Measurements from ENCODE around the gene JAG1.

- TF ChIP-seq EZH2 (IDR thresholded peaks at IDR 0.05; ENCODE audit: borderline replicate concordance, low read depth, low read length, severe bottlenecking) (no peak), CTCF (IDR thresholded peaks at IDR 0.05; ENCODE audit: extremely low read depth in 1 of 2, insufficient read depth in 1 of 2, low read depth in 1 of 2, low read length in 2 of 2) (no peak), POLR2A (IDR thresholded peaks at IDR 0.05; ENCODE audit: low read depth, low read length) (no peak), MAX (IDR thresholded peaks at IDR 0.05; ENCODE audit: insufficient read depth, insufficient read length) (no peak)
These were observed 68.1 kb downstream of the JAG1 start for GRCh38 chr20:10605547-10606195.

Measured in endothelial cell of umbilical vein (primary cell).